Measurements from ENCODE around the gene TXNRD1. TPM values are rescaled to one million over a fixed set of nuclear protein-coding genes. Genes with fewer than 3 reads are reported as not detected.
"Not testable (repeated sequence)": the region's sequence is repeated elsewhere in the genome, so short reads cannot be mapped to it uniquely, and the experiment has no call there.

The TXNRD1 gene
- total RNA-seq, 2 donors from 2014 or later, result 87.6 to 115 TPM

- 86% methylated on average over 1 of the region's 1 CpG for WGBS
- intact Hi-C loops (cut with DNase I), result no loop called here
- H3K27me3 ChIP-seq (replicated peaks; ENCODE audit: insufficient read depth), result no peaks in the 10 kb centered on the region
- TF ChIP-seq CTCF (IDR thresholded peaks at IDR 0.05), result no peak
- no peak for TF ChIP-seq POLR2AphosphoS5 (IDR thresholded peaks at IDR 0.05)
- TF ChIP-seq POLR2A (IDR thresholded peaks at IDR 0.05), result no peak
- H3K4me3 ChIP-seq, result no peak overlapping the region
- H3K9me3 ChIP-seq, result no peaks in the 10 kb centered on the region
- H3K27ac ChIP-seq, result no peak overlapping the region
- H3K4me1 ChIP-seq (replicated peaks), result no peaks in the 10 kb centered on the region
- peaks cover 0 to 4% of the 10 kb centered on the region in 2 donors for H3K36me3 ChIP-seq
- no peak for DNase-seq (ENCODE audit: low spot score)
These were observed 103.4 kb downstream of the TXNRD1 start for GRCh38 chr12:104319028-104319427.

- Histone ChIP-seq H3K27ac (no peak overlapping the region), H3K9me3 (no peaks in the 10 kb centered on the region), H3K4me1 (replicated peaks) (no peaks in the 10 kb centered on the region), H3K27me3 (replicated peaks; ENCODE audit: insufficient read depth) (no peaks in the 10 kb centered on the region), H3K36me3 (peaks cover 0 to 9% of the 10 kb centered on the region in 2 donors), H3K4me3 (no peak overlapping the region)
- no peak for TF ChIP-seq CTCF (IDR thresholded peaks at IDR 0.05)
- TF ChIP-seq POLR2AphosphoS5 (IDR thresholded peaks at IDR 0.05), result no peak
- WGBS, result 91% methylated on average over 1 of the region's 1 CpG
- intact Hi-C loops (cut with DNase I), result no loop called here
- no peak for DNase-seq (ENCODE audit: low spot score)
These were observed 104.5 kb downstream of the TXNRD1 start for GRCh38 chr12:104319918-104320626.

- intact Hi-C loops (cut with DNase I), result no loop called here
- Histone ChIP-seq H3K4me3 (no peak overlapping the region), H3K27me3 (replicated peaks; ENCODE audit: insufficient read depth) (no peaks in the 10 kb centered on the region), H3K36me3 (peaks cover 0 to 14% of the 10 kb centered on the region in 2 donors), H3K9me3 (no peaks in the 10 kb centered on the region), H3K27ac (no peak overlapping the region), H3K4me1 (replicated peaks) (no peaks in the 10 kb centered on the region)
- DNase-seq (ENCODE audit: low spot score), result no peak
- TF ChIP-seq CTCF (IDR thresholded peaks at IDR 0.05), result no peak
- TF ChIP-seq POLR2A (IDR thresholded peaks at IDR 0.05), result no peak
- no peak for TF ChIP-seq POLR2AphosphoS5 (IDR thresholded peaks at IDR 0.05)
These were observed 105.0 kb downstream of the TXNRD1 start for GRCh38 chr12:104320627-104321024.

- intact Hi-C loops (cut with DNase I), result no loop called here
- H3K4me3 ChIP-seq, result no peak overlapping the region
- 93% methylated on average over 1 of the region's 1 CpG for WGBS
- no peaks in the 10 kb centered on the region for H3K4me1 ChIP-seq (replicated peaks)
- peaks cover 0 to 14% of the 10 kb centered on the region in 2 donors for H3K36me3 ChIP-seq
- H3K9me3 ChIP-seq, result no peaks in the 10 kb centered on the region
- no peak for DNase-seq (ENCODE audit: low spot score)
- H3K27me3 ChIP-seq (replicated peaks; ENCODE audit: insufficient read depth), result no peaks in the 10 kb centered on the region
- TF ChIP-seq POLR2AphosphoS5 (IDR thresholded peaks at IDR 0.05) (no peak), POLR2A (IDR thresholded peaks at IDR 0.05) (no peak), CTCF (IDR thresholded peaks at IDR 0.05) (no peak)
- no peak overlapping the region for H3K27ac ChIP-seq
These were observed 106.4 kb downstream of the TXNRD1 start for GRCh38 chr12:104321949-104322348.

GRCh38 chr12:104322533-104322932 lies 107.0 kb downstream of the TXNRD1 start:
- H3K27ac ChIP-seq; H3K9me3 ChIP-seq; H3K4me1 ChIP-seq (replicated peaks); H3K27me3 ChIP-seq (replicated peaks; ENCODE audit: insufficient read depth); DNase-seq (ENCODE audit: low spot score); H3K4me3 ChIP-seq; intact Hi-C loops (cut with DNase I): not testable (repeated sequence)
- WGBS, result 100% methylated on average over 2 of the region's 2 CpGs
- peaks cover 0 to 14% of the 10 kb centered on the region in 2 donors for H3K36me3 ChIP-seq

Data from prostate gland (tissue), 2 donors.